Glutamatergic neuron (in vitro differentiated cells): ENCODE data around the gene MSH5. TPM values are rescaled to one million over a fixed set of nuclear protein-coding genes. Genes with fewer than 3 reads are reported as not detected.
A peak's percentile ranks its signal among the peaks of the same experiment; 100 is the strongest.

Experiments
- DNase-seq: peaks from one replicate; pipeline ENCODE4 v3.0.0; 2022
- H3K27ac Mint-ChIP-seq: one replicate; pipeline ENCODE4 v1.8.0; 2020; ENCODE audit warnings: mild to moderate bottlenecking, mixed read lengths, inconsistent platforms; ENCODE audit not compliant: unreplicated experiment
- H3K27me3 Mint-ChIP-seq: one replicate; pipeline ENCODE4 v1.8.0; 2020; ENCODE audit warnings: mild to moderate bottlenecking, moderate library complexity, mixed read lengths, inconsistent platforms; ENCODE audit not compliant: unreplicated experiment
- H3K36me3 Mint-ChIP-seq: one replicate; pipeline ENCODE4 v1.8.0; 2020; ENCODE audit warnings: mild to moderate bottlenecking, mixed read lengths, inconsistent platforms; ENCODE audit not compliant: unreplicated experiment
- H3K4me1 Mint-ChIP-seq: one replicate; pipeline ENCODE4 v1.8.0; 2020; ENCODE audit warnings: mild to moderate bottlenecking, low read depth, mixed read lengths, inconsistent platforms; ENCODE audit not compliant: unreplicated experiment
- H3K4me3 Mint-ChIP-seq: one replicate; pipeline ENCODE4 v1.8.0; 2020; ENCODE audit warnings: mild to moderate bottlenecking, mixed read lengths, inconsistent platforms; ENCODE audit not compliant: unreplicated experiment
- H3K9me3 Mint-ChIP-seq: one replicate; pipeline ENCODE4 v1.8.0; 2020; ENCODE audit warnings: mild to moderate bottlenecking, moderate library complexity, mixed read lengths, inconsistent platforms; ENCODE audit not compliant: unreplicated experiment
- total RNA-seq: library from RNA; stranded (reverse); fragmentation: NEBNext Ultra II Directional; extraction: Animal tissue kit (Norgen Biotek cat#: 25700); gene quantifications from one replicate; pipeline ENCODE4 v1.2.1, GENCODE V29; 2021; ENCODE audit not compliant: unreplicated experiment
- TF ChIP-seq, protein P1 (sequence below): fragments of 200-600 bp; sonication (generic); IDR thresholded peaks from one replicate; pipeline ENCODE4 v1.5.0; 2021; ENCODE audit not compliant: partially characterized antibody, unreplicated experiment

MSH5 gene
- total RNA-seq, 1 donor from 2014 or later = 25.7 TPM

DNA sequence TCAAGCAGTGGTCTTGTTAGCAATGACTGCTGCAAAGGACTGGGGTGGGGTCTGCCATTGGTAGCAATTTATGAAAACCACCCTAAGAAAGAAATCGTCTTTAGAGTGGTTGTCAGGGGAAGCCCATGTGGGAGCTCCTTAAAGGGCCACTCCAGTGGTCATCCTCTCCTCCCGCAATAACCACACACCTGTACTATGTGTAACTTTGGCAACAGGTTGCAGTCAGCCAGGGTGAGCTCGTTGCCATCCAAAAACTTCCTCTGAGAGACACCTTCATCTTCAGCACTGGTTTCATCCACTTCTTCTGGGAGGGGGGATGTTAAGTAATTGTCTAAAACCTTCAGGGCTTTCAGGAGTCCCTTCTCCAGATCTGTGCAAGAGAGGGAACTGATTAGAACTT is 7.8 kb upstream of the MSH5 start:
- Mint-ChIP-seq H3K36me3 (no peaks in the 10 kb centered on the region), H3K9me3 (peaks cover 22% of the 10 kb centered on the region), H3K4me3 (peak overlapping the region; percentile 42)

DNA sequence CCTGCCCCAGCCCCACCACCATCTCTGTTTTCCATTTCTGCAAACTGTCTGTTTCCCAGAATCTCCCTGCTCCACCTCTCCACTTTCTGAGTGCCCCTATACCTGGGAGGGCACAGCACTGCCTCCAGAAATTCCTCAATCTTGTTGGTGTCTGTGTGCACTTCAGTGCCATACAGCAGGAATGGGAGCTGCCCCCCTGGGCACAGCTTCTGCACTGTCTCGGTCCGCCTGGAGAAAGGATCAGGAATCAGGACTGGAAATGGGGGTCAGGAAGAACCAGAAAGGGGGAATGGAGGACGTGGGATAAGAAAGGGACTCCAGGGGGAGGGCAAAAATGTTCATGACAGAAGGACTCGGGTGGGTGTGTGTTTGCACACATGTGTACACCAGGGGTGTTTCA is 6.1 kb upstream of the MSH5 start:
- H3K4me3 Mint-ChIP-seq = peak overlapping the region; percentile 98
- TF ChIP-seq, protein P1, sequence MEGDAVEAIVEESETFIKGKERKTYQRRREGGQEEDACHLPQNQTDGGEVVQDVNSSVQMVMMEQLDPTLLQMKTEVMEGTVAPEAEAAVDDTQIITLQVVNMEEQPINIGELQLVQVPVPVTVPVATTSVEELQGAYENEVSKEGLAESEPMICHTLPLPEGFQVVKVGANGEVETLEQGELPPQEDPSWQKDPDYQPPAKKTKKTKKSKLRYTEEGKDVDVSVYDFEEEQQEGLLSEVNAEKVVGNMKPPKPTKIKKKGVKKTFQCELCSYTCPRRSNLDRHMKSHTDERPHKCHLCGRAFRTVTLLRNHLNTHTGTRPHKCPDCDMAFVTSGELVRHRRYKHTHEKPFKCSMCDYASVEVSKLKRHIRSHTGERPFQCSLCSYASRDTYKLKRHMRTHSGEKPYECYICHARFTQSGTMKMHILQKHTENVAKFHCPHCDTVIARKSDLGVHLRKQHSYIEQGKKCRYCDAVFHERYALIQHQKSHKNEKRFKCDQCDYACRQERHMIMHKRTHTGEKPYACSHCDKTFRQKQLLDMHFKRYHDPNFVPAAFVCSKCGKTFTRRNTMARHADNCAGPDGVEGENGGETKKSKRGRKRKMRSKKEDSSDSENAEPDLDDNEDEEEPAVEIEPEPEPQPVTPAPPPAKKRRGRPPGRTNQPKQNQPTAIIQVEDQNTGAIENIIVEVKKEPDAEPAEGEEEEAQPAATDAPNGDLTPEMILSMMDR = no peak
- H3K27me3 Mint-ChIP-seq = peaks cover 18% of the 10 kb centered on the region
- peaks cover 22% of the 10 kb centered on the region for H3K9me3 Mint-ChIP-seq
- no peaks in the 10 kb centered on the region for H3K36me3 Mint-ChIP-seq
- peak overlapping the region; percentile 57 for H3K27ac Mint-ChIP-seq
- no peak for DNase-seq
- peaks cover 19% of the 10 kb centered on the region for H3K4me1 Mint-ChIP-seq

More for the DNA sequence above, 7.8 kb upstream of the MSH5 start:
- Mint-ChIP-seq H3K27ac (no peak overlapping the region), H3K4me1 (peaks cover 13% of the 10 kb centered on the region), H3K27me3 (peaks cover 19% of the 10 kb centered on the region)
- DNase-seq = no peak
- TF ChIP-seq, protein P1 = no peak

DNA sequence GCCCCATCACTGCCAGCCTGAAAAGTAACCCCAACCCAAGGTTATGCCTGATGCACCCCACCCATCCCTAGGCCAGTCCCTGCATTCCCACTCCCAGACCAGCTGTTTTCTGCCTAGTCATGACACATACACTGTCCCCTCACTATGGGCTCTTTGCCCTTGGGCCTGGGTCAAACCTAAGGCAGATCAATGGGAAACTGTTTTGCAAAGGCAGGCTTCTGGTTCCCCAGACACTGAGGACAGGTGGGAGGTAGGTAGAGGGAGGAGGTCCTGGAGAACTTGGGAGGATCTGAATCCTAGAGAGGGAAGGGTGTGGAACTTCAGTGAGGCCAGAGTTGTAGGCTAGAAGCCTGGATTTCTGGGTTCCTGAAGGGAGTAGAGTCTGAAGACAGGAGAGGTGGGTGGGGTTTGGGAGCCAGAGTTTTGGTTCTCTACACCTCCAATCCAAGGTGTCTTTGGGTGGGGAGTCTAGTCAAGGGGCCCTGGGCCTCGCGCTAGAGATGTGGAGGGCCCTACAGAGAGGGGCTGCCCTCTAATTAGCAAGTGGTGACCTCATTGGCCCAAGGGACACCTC is 5.5 kb upstream of the MSH5 start:
- H3K4me1 Mint-ChIP-seq = peaks cover 20% of the 10 kb centered on the region
- no peaks in the 10 kb centered on the region for H3K36me3 Mint-ChIP-seq
- H3K27ac Mint-ChIP-seq = peak overlapping the region; percentile 95
- TF ChIP-seq, protein P1 = no peak
- H3K4me3 Mint-ChIP-seq = peak overlapping the region; percentile 98
- peaks cover 16% of the 10 kb centered on the region for H3K27me3 Mint-ChIP-seq
- no peak for DNase-seq
- H3K9me3 Mint-ChIP-seq = peaks cover 20% of the 10 kb centered on the region

DNA sequence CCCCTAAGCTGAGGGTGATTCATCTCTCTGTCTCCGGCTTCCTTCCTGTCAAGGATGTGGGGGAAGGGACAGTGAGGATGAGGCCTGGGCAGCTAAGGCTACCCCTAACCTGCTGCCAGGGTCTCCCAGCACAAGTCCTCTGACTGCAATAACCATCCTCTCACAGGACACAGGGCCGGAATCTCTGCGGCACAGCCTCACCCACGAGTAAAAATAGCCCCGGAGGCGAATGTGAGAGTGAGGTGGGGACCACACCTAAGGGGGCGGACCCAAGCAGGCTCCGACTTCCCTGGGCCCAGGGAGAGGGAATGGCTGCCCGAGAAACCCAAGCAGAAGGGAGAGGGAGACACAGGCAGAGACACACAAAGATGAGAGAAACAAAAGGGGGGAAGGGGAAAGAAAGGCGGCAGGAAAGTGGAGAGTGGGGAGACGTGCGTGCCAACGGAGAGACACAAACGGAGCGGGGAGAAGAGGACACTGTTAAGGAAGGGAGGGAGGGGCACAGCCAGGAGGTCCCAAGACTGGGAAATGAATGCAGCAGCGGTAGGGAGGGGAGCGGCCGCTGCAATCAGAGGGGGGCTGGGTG is 4.9 kb upstream of the MSH5 start:
- TF ChIP-seq, protein P1 = no peak
- peaks cover 20% of the 10 kb centered on the region for H3K9me3 Mint-ChIP-seq
- peaks cover 16% of the 10 kb centered on the region for H3K27me3 Mint-ChIP-seq
- H3K36me3 Mint-ChIP-seq = no peaks in the 10 kb centered on the region
- peak; percentile 72 for DNase-seq
- peak overlapping the region; percentile 95 for H3K27ac Mint-ChIP-seq
- H3K4me3 Mint-ChIP-seq = peak overlapping the region; percentile 98
- H3K4me1 Mint-ChIP-seq = peaks cover 21% of the 10 kb centered on the region

DNA sequence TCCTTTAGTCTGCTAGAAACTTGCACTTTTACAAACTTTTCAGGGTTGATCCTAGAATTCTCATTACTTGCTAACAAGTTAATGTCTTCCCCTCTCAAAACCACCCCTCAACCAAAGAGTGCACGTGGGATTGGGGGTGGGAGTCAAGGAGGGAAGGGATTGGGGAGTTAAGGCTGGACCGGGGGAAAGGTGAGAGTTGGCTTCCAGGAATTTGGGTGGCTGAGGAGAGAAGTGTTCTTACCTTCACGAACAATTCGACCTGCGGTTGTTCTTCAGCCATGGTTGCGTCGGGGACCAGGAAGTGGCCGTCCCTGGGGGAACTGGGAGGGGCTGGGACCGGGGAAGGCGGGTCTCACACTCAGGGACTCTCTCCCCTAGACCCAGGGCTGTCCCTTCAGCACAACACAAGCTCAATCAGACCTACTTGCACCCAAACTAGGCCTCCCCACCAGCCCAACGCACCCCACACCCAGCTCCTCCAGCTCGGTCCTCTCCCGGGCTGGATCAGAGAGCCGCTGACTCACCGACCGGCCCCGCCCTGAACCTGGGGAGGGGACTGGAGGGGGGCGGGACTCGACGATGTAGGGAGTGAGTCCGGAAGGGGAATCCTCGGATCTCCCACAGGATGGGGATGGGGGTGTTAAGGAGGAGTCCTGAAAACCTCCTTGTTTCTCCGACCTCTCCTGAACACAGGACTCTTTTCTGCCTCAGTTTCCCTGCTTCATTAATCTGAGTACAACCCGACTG is 3.6 kb upstream of the MSH5 start, which contains the start of gene CLIC1:
Gene CLIC1, minus strand, starts transcription at position 510 of the 747 bp plus-strand sequence. Its CDS starts 230 bp downstream, at position 280.
- peaks cover 15% of the 10 kb centered on the region for H3K27me3 Mint-ChIP-seq
- peaks cover 21% of the 10 kb centered on the region for H3K9me3 Mint-ChIP-seq
- TF ChIP-seq, protein P1 = no peak
- peak within 1 kb of the TSS; percentile 95 for H3K27ac Mint-ChIP-seq
- peak; percentile 84 for DNase-seq
- no peaks in the 10 kb centered on the region for H3K36me3 Mint-ChIP-seq
- H3K4me3 Mint-ChIP-seq = peak within 1 kb of the TSS; percentile 98
- H3K4me1 Mint-ChIP-seq = peaks cover 15% of the 10 kb centered on the region
